ENCODE data around the gene RETN. TPM values are rescaled to one million over a fixed set of nuclear protein-coding genes. Genes with fewer than 3 reads are reported as not detected.

The RETN gene
- total RNA-seq, 1 donor from 2014 or later: not detected

DNA sequence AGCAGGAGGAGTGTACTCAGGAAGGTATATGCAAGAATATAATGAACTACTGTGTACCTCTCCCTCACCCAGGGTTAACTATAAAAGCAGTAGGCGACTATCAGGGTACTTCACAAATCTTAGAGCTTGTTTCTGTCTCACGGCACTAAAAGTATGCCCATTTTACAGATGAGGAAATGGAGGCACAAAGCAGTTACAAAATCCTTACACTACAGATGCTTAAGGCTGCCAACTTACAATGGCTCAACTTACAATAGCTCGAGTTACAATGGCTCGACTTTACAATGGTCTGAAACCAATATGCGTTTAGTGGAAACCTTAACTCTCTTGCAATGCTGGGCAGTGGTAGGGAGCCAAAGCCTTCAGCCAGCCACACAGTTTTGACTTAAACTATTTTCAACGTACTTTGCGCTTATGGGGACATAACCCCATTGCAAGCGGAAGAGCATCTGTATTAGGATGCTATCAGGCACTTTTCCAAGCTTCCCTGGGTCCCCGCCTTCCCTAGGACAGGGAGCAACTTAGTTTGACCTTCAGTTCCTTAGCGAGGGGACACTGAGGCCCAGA lies 29.0 kb downstream of the RETN start:
- TF ChIP-seq, protein P1, sequence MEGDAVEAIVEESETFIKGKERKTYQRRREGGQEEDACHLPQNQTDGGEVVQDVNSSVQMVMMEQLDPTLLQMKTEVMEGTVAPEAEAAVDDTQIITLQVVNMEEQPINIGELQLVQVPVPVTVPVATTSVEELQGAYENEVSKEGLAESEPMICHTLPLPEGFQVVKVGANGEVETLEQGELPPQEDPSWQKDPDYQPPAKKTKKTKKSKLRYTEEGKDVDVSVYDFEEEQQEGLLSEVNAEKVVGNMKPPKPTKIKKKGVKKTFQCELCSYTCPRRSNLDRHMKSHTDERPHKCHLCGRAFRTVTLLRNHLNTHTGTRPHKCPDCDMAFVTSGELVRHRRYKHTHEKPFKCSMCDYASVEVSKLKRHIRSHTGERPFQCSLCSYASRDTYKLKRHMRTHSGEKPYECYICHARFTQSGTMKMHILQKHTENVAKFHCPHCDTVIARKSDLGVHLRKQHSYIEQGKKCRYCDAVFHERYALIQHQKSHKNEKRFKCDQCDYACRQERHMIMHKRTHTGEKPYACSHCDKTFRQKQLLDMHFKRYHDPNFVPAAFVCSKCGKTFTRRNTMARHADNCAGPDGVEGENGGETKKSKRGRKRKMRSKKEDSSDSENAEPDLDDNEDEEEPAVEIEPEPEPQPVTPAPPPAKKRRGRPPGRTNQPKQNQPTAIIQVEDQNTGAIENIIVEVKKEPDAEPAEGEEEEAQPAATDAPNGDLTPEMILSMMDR (IDR thresholded peaks at IDR 0.05; ENCODE audit: insufficient read depth, low read length, severe bottlenecking): no peak
- FAIRE-seq (no peak), DNase-seq (ENCODE audit: low read depth) (no peak)
- Histone ChIP-seq H3K4me3 (ENCODE audit: low read depth, low read length) (no peak overlapping the region), H3K27me3 (ENCODE audit: control insufficient read depth, insufficient read depth, low read length) (peaks cover 4% of the 10 kb centered on the region), H3K36me3 (ENCODE audit: control insufficient read depth, insufficient read depth, low read length) (no peaks in the 10 kb centered on the region)

DNA sequence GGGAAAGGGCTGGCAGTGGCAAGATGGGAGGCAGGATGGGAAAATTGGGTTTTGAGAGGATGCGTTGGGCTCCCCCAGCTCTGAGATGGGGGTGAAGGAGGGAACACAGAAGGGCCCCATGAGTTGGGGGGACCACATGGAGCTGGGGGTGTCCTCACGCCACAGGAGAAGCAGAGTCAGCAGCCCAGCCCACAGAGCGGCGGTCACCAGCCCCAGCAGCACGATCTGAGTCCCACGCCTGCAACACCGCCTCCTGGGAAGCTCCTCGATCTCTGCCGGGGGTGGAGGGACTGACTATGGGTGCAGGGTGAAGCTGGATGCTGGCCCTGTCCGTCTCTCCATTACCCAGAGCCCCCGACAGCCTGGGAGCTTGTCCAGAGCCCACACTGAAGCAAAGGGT lies 29.7 kb downstream of the RETN start:
- H3K4me3 ChIP-seq (ENCODE audit: low read depth, low read length): no peak overlapping the region
- peaks cover 4% of the 10 kb centered on the region for H3K27me3 ChIP-seq (ENCODE audit: control insufficient read depth, insufficient read depth, low read length)
- DNase-seq (ENCODE audit: low read depth): no peak
- FAIRE-seq: no peak
- TF ChIP-seq, protein P1 (IDR thresholded peaks at IDR 0.05; ENCODE audit: insufficient read depth, low read length, severe bottlenecking): no peak
- H3K36me3 ChIP-seq (ENCODE audit: control insufficient read depth, insufficient read depth, low read length): no peaks in the 10 kb centered on the region

DNA sequence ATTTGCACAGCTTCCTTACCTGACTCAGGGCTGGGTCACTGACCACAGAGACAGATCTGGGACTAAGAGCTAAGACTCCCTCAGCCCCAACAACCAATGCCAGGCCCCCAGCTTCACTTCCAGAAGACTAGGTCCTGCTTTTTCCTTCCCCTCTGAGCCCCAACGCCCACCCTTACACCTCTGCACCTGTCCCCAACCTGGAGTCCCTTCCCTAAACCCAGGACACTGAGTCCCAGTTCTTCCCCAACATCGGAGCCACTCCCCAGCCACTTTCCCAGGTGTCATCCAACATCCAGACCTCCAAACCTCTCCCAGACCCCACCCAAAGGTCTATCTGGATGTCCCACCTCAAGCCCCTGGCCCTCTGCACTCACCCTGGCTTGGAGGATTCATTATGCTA lies 30.2 kb downstream of the RETN start:
- FAIRE-seq: no peak
- no peak overlapping the region for H3K4me3 ChIP-seq (ENCODE audit: low read depth, low read length)
- H3K36me3 ChIP-seq (ENCODE audit: control insufficient read depth, insufficient read depth, low read length): no peaks in the 10 kb centered on the region
- TF ChIP-seq, protein P1 (IDR thresholded peaks at IDR 0.05; ENCODE audit: insufficient read depth, low read length, severe bottlenecking): no peak
- no peak for DNase-seq (ENCODE audit: low read depth)
- H3K27me3 ChIP-seq (ENCODE audit: control insufficient read depth, insufficient read depth, low read length): peaks cover 4% of the 10 kb centered on the region

DNA sequence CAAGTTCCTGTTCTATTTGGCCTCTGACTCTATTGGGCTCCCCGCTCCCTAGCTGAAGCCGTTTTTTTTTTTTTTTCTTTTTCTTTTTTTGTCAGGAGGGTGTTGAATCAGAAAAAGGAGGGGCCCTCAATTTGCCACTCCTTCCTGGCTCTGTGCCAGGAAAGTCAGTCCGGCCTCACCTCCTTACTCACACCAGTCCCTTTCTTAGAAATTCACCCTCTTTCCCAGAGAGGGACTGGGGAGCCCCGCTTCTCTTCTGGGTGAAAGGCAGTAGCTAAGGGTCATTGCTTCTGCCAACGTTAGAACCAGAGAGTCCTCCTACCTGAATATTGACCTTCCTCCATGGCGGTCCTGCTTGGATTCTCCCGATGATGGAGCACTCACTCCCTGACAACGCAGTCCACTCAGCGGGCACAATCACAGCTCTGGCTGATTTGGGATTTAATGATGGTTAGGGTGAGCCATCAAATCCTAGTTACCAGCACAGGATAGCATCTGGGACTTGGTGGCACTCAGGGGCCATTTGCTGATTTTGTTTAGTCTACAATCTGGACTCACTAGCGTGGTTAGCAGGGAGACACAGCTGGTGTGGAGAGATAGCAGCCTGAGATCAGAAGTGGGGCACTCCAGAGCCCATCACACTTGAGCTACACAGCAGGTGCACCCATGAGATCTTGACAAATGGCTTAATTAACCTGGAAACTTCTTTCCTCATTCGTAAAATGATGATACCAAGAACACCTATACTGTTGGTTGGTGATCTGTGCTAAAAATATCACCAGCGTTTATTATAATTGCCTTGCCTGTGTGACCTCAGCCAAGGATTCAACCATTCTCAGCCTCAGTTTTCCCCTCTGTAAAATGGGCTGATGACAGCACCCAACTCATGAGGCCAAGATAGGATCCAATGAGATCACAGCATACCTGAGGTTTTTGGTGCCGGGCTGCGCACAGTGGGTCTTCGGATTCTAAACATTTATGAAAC lies 30.9 kb downstream of the RETN start:
- TF ChIP-seq, protein P1 (IDR thresholded peaks at IDR 0.05; ENCODE audit: insufficient read depth, low read length, severe bottlenecking): no peak
- Histone ChIP-seq H3K27me3 (ENCODE audit: control insufficient read depth, insufficient read depth, low read length) (peaks cover 4% of the 10 kb centered on the region), H3K4me3 (ENCODE audit: low read depth, low read length) (no peak overlapping the region), H3K36me3 (ENCODE audit: control insufficient read depth, insufficient read depth, low read length) (no peaks in the 10 kb centered on the region)
- FAIRE-seq (no peak), DNase-seq (ENCODE audit: low read depth) (peak; percentile 63)

DNA sequence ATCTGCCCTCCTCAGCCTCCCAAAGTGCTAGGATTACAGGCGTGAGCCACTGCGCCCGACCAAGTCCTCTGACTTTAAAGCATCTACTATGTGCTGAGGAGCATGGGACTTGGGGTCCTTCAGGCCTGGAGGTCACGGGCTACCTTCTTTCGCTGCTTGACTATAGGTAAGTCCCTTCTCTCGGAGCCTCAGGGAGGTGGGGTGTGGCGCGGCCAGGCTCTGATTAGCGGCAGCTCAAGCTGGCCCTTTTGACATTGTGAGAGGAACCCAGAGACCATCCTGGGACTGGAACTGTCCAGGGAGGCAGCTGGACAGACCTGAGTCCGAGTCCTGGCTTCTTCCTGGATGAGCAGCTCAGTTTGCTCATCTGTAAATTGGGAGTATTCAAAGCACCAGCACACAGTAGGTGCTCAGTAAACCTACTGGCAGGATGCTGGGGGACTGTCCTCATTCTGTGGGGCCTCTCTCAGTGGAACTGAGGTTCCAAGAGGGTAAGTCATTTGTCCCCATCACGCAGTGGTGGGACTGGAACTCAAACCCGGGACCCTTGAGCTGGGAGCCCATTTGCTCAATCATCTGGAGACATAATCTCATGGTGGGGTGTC lies 32.3 kb downstream of the RETN start:
- DNase-seq (ENCODE audit: low read depth) (no peak), FAIRE-seq (no peak)
- Histone ChIP-seq H3K4me3 (ENCODE audit: low read depth, low read length) (no peak overlapping the region), H3K36me3 (ENCODE audit: control insufficient read depth, insufficient read depth, low read length) (no peaks in the 10 kb centered on the region), H3K27me3 (ENCODE audit: control insufficient read depth, insufficient read depth, low read length) (peaks cover 4% of the 10 kb centered on the region)
- TF ChIP-seq, protein P1 (IDR thresholded peaks at IDR 0.05; ENCODE audit: insufficient read depth, low read length, severe bottlenecking): no peak

Measured in bronchial epithelial cell (primary cell).